Smooth muscle cell (in vitro differentiated cells): ENCODE measurements around the gene FRY. TPM values are rescaled to one million over a fixed set of nuclear protein-coding genes. Genes with fewer than 3 reads are reported as not detected.

Experiments used
- DNase-seq: peaks from one replicate; lab custom pipeline; 2025; ENCODE audit not compliant: unreplicated experiment; lab: John Stamatoyannopoulos, UW
- H2AFZ ChIP-seq: fragments of 200-600 bp; sonication (generic); 2 replicates; pipeline ENCODE4 v1.6.0; 2016; ENCODE audit warnings: antibody characterized with exemption, low read depth, mild to moderate bottlenecking
- H3F3A ChIP-seq: fragments of 200-600 bp; sonication (generic); 2 replicates; pipeline ENCODE4 v1.6.0; 2017; ENCODE audit warnings: antibody characterized with exemption, low read depth
- H3K27ac ChIP-seq: fragments of 200-600 bp; sonication (generic); 2 replicates; pipeline ENCODE4 v1.5.1; 2016; ENCODE audit warnings: low read depth, mild to moderate bottlenecking
- H3K27me3 ChIP-seq: fragments of 200-600 bp; sonication (generic); 2 replicates; pipeline ENCODE4 v1.6.1; 2016; ENCODE audit warnings: low read depth, mild to moderate bottlenecking
- H3K36me3 ChIP-seq: fragments of 200-600 bp; sonication (generic); 2 replicates; pipeline ENCODE4 v1.5.1; 2016; ENCODE audit warnings: low read depth
- H3K4me1 ChIP-seq: fragments of 200-600 bp; sonication (generic); 2 replicates; pipeline ENCODE4 v1.5.1; 2016; ENCODE audit warnings: low read depth
- H3K4me2 ChIP-seq: fragments of 200-600 bp; sonication (generic); 2 replicates; pipeline ENCODE4 v1.6.0; 2016; ENCODE audit warnings: mild to moderate bottlenecking
- H3K4me3 ChIP-seq: fragments of 200-600 bp; sonication (generic); 2 replicates; pipeline ENCODE4 v1.5.1; 2016; ENCODE audit warnings: mild to moderate bottlenecking
- H3K79me2 ChIP-seq: fragments of 200-600 bp; sonication (generic); 2 replicates; pipeline ENCODE4 v1.6.0; 2016; ENCODE audit warnings: low read depth, mild to moderate bottlenecking
- H3K9ac ChIP-seq: fragments of 200-600 bp; sonication (generic); 2 replicates; pipeline ENCODE4 v1.6.0; 2016; ENCODE audit warnings: low read depth
- H3K9me3 ChIP-seq: fragments of 200-600 bp; sonication (generic); replicated peaks from 2 replicates; pipeline ENCODE4 v1.5.1; 2016; ENCODE audit warnings: low read depth
- H4K20me1 ChIP-seq: fragments of 200-600 bp; sonication (generic); 2 replicates; pipeline ENCODE4 v1.6.0; 2016; ENCODE audit warnings: low read depth
- WGBS: methylation state at CpG from one replicate; pipeline ENCODE4 v1.1.7; 2016; ENCODE audit warnings: low lambda C conversion rate; 5-methylcytosine and 5-hydroxymethylcytosine counted together
- polyA plus RNA-seq: library from polyadenylated mRNA; unstranded; fragments of >200 nt; fragmentation: Nextera tagmentation; extraction: Ambion mirVana; gene quantifications from 2 replicates; pipeline ENCODE4 v1.2.1, GENCODE V29; 2016
- total RNA-seq: library from RNA; depleted of rRNA; stranded (reverse); fragments of >200 nt; gene quantifications from 2 replicates; pipeline ENCODE4 v1.2.3, GENCODE V29; 2014
- TF ChIP-seq, protein P1 (sequence below): fragments of 200-600 bp; sonication (generic); IDR thresholded peaks from 2 replicates; pipeline ENCODE4 v1.5.1; 2017; ENCODE audit warnings: borderline replicate concordance, mild to moderate bottlenecking, antibody characterized with exemption; ENCODE audit not compliant: insufficient read depth, poor library complexity, severe bottlenecking

The FRY gene
- total and polyA plus RNA-seq, 2 experiments from 2014 or later: 1.1 to 3.2 TPM

DNA sequence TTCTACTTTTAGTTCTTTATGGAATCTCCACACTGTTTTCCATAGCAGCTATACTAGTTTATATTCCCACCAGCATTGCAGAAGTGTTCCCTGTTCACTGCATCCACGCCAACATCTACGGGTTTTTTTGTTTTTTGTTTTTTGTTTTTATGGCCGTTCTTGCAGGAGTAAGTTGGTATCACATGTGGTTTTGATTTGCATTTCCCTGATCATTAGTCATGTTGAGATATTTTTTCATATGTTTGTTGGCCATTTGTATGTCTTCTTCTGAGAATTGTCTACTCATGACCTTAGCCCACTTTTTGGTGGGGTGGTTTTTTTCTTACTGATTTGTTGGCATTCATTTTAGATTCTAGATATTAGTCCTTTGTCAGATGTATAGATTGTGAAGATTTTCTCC is 89.7 kb downstream of the FRY start:
- Histone ChIP-seq H3K36me3 (no peaks in the 10 kb centered on the region), H3K9ac (no peak overlapping the region), H3K4me1 (peaks cover under 1% of the 10 kb centered on the region), H3K9me3 (no peaks in the 10 kb centered on the region), H3K27ac (no peak overlapping the region), H3K4me2 (no peak overlapping the region), H4K20me1 (no peaks in the 10 kb centered on the region), H3F3A (no peaks in the 10 kb centered on the region), H2AFZ (no peak overlapping the region), H3K79me2 (no peaks in the 10 kb centered on the region), H3K27me3 (no peaks in the 10 kb centered on the region), H3K4me3 (no peak overlapping the region)
- no peak for DNase-seq
- TF ChIP-seq, protein P1, sequence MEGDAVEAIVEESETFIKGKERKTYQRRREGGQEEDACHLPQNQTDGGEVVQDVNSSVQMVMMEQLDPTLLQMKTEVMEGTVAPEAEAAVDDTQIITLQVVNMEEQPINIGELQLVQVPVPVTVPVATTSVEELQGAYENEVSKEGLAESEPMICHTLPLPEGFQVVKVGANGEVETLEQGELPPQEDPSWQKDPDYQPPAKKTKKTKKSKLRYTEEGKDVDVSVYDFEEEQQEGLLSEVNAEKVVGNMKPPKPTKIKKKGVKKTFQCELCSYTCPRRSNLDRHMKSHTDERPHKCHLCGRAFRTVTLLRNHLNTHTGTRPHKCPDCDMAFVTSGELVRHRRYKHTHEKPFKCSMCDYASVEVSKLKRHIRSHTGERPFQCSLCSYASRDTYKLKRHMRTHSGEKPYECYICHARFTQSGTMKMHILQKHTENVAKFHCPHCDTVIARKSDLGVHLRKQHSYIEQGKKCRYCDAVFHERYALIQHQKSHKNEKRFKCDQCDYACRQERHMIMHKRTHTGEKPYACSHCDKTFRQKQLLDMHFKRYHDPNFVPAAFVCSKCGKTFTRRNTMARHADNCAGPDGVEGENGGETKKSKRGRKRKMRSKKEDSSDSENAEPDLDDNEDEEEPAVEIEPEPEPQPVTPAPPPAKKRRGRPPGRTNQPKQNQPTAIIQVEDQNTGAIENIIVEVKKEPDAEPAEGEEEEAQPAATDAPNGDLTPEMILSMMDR: no peak
- WGBS: 79% methylated on average over 3 of the region's 3 CpGs

DNA sequence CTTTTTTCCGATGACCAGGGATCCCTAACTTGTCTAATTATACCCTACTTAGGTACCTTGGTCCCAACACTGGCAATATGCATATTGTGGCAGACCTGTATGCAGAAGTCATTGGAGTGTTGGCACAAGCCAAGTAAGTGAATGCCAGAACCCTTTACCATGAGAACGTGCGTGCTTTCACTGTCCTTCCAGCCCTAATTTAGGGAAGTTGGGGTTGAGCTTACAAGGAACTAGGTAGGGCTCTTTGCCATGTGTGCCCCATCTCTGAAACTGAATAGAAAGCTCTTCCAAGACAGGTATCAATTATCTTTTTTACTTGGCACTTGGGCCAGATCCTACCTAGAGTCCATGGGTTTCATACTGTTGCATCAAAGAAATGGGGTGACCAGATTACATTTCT is 93.2 kb downstream of the FRY start:
- Histone ChIP-seq H3K36me3 (no peaks in the 10 kb centered on the region), H3K4me3 (no peak overlapping the region), H3F3A (no peaks in the 10 kb centered on the region), H3K79me2 (no peaks in the 10 kb centered on the region), H3K4me1 (no peaks in the 10 kb centered on the region), H2AFZ (no peak overlapping the region), H3K27ac (no peak overlapping the region), H3K4me2 (no peak overlapping the region), H3K9me3 (no peaks in the 10 kb centered on the region), H3K9ac (no peak overlapping the region), H4K20me1 (no peaks in the 10 kb centered on the region), H3K27me3 (no peaks in the 10 kb centered on the region)
- TF ChIP-seq, protein P1: no peak
- 98% methylated on average over 3 of the region's 3 CpGs for WGBS
- no peak for DNase-seq

DNA sequence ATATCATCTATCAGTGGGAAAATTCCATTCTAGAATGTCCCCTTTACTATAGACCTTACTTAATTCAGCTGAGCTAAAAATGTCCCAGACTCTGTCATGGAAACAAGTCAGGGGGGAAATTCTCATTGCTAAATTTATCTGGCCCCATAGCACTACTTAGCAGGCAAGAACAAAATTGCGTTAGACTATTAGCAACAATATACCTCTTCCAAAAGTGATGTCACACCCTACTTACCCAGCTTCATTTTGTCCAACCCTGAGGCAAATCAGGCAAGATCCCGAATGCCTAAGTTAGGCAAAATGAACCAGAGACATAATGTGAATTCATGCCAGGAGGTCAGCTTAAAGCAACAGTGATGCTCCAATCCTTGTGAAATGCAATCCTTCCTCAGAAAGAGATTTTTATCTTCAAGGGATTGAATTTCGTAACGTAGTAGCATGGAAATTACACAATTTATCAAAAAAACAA is 93.7 kb downstream of the FRY start:
- no peak overlapping the region for H2AFZ ChIP-seq
- no peaks in the 10 kb centered on the region for H3K9me3 ChIP-seq
- no peak overlapping the region for H3K4me2 ChIP-seq
- no peak overlapping the region for H3K9ac ChIP-seq
- H3K36me3 ChIP-seq: no peaks in the 10 kb centered on the region
- TF ChIP-seq, protein P1: no peak
- no peaks in the 10 kb centered on the region for H4K20me1 ChIP-seq
- DNase-seq: no peak
- H3K27me3 ChIP-seq: no peaks in the 10 kb centered on the region
- H3F3A ChIP-seq: no peaks in the 10 kb centered on the region
- no peaks in the 10 kb centered on the region for H3K4me1 ChIP-seq
- H3K79me2 ChIP-seq: no peaks in the 10 kb centered on the region
- H3K4me3 ChIP-seq: no peak overlapping the region
- WGBS: 78% methylated on average over 4 of the region's 4 CpGs
- no peak overlapping the region for H3K27ac ChIP-seq

DNA sequence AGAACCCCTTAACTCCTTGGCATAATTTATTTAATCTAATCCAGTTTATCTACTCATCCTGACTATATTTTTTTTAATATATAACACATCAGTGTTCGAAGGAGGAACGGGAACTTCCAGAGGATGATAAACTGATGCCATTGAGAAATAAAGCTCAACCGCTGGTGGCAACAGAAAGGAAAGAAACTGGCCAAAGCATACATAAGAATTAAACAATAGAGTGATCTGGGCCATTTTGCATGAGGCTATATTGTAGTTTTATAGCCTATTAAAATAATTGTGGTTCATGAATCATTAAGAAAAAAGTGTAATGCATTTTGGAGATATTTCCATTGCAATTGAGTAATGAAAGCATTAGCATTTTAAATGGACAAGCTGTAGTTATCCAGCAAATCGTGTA is 94.2 kb downstream of the FRY start:
- no peak for DNase-seq
- no peaks in the 10 kb centered on the region for H3F3A ChIP-seq
- H3K4me1 ChIP-seq: no peaks in the 10 kb centered on the region
- no peak overlapping the region for H2AFZ ChIP-seq
- TF ChIP-seq, protein P1: no peak
- H3K4me2 ChIP-seq: no peak overlapping the region
- H3K9ac ChIP-seq: no peak overlapping the region
- no peak overlapping the region for H3K27ac ChIP-seq
- H3K79me2 ChIP-seq: no peaks in the 10 kb centered on the region
- 87% methylated on average over 4 of the region's 4 CpGs for WGBS
- no peaks in the 10 kb centered on the region for H3K36me3 ChIP-seq
- H3K27me3 ChIP-seq: no peaks in the 10 kb centered on the region
- no peaks in the 10 kb centered on the region for H4K20me1 ChIP-seq
- H3K9me3 ChIP-seq: no peaks in the 10 kb centered on the region
- H3K4me3 ChIP-seq: no peak overlapping the region
